T follicular helper cell (primary cell): Measurements from ENCODE around the gene CDH4.

ENCODE experiments used
- DNase-seq: peaks from one replicate; pipeline ENCODE4 v3.0.0-alpha.2; 2020; ENCODE audit warnings: low read depth

Gene CDH4

DNA sequence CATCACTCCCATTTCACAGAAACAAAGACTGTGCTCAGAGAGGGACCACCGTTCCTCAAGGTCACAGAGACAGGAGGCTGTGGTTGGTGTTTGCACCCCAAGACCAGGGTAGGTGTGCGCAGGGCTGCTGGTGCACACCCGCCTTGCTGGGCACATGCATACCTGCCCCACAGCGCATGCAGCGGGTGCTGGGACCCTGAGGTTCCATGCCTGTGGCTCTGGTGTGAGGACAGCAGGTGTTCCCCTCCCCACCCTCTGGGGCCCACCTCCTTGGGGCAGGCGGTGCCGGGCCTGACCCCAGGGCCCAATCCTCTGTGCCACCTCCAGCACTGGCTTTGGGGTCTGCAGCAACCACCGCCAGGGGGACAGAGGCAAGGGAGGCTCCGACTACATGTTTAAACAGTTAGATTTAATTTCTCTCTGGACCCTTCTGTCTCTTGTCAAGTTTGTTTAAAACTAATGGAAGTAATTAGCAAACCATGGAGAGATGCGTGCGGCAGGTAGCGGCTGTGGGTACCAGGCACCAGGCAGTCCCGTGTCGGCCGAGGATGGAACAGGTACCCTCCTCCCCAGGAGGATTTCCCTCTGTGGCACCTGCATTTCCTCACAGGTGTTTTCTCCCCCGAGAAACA is 485.9 kb downstream of the CDH4 start:
- no peak for DNase-seq

DNA sequence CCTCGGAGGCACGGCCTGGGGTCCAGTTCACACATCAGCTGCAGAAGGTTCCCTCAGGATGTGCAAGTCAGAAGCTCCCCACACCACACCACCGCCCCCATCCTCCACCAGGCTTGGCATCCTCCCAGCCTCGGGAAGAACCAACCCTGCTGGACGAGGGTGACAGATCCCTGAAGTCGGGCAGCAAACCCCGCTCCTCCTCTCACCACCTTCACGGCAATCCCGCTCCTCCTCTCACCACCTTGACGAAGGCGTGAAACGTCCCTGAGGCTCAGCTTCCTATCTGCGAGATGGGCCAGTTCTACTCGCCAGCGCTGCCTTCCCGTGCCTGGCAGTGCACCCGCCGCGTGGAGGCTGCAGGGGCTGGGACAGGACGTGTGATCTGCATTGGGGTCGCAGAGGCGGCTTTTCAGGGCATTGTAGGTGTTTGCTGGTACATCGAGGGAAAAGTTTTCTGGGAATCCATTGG is 486.6 kb downstream of the CDH4 start:
- no peak for DNase-seq

DNA sequence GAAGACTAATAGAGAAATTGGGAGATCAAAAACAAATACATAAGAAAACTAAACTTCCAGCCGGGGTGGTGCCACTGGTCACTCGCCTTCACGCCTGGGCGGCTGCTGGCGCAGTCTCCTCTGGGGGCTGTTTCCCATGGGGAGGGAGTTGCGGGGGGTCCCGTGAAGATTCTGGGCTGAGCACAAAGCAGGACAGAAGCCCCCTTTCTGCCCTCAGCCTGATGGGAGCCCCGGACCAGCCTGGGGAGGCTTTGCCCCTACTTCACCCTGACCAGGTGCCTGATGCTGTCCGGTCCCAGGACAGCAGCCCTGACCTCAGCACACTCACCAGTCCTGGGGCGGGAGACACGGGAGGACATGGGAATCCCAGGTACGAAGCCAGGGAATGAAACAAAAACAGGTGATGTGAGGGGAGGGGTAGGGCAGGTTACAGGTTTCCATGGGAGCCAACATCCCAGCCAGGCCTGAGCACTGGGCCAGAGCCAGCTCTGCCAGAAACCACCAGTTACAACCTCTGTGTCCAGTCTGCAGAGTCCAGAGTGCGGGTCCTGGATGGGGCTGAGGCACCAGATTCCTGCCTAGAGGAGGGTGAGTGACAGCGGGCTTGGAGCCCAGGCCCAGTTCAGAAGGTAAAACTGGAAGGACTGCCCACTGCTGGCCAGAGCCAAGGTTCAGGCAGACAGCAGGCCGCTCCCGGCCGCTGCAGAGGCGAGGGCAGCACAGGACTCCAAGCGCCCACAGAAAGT is 487.2 kb downstream of the CDH4 start:
- no peak for DNase-seq

DNA sequence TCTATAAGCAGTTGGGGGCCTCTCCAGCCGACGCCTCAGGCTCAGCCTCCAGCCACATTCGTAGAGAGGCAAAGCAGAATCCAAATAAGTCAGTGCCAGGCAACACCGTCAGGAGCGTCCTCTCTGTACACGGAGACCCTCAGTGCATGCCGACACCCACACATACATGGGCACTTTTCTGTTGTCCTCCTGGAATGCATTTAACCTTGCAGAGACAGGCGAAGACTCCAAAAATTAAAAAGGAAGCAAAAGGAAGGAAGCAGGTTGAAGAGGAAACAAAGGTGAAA is 487.7 kb downstream of the CDH4 start:
- DNase-seq = no peak

DNA sequence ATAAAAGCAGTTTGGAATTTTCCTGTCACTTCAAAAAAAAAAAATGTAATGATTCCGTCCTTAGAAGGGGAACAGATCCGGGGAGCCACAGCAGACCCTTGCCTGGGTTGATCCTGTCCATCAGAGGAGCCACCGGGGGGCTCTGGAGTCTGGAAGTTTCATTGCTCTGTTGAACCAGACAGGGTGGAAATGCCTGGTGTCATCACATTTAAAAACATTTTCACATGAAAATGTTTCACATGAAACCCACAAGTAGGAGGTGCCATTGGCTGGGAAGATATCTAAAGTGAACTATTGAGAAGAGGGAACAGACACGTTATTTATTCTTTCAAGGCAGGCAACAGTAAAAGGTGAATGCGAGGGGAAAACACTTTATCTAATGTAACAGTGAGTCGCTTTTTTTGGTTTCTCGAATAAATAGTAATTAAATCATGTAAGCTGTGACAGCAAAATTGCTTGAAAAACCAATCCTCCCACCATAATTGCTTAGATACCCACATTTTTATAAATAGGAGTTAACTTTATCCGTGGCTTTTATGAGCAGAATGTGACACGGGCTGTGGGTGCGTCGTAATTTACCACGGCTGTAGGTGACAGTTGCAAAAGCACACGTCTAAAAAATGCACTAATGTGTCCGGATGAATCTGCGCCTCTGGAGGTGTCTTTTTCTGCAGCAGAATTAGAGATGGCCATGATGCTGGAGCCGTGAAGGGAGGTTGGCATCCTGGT is 490.2 kb downstream of the CDH4 start:
- DNase-seq = no peak

DNA sequence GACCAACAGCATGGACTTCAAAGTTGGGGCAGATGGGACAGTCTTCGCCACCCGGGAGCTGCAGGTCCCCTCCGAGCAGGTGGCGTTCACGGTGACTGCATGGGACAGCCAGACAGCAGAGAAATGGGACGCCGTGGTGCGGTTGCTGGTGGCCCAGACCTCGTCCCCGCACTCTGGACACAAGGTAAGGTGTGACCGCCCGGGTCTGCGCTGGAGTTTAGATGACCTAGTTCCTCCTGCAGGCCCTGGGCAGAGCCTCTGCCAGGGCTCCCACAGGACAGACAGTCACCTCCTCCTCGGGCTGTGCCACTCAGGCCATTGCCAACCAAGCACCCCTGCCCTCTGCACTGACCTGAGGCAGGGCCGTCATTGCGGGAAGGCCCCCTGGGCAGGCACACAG is 491.5 kb downstream of the CDH4 start:
- no peak for DNase-seq

DNA sequence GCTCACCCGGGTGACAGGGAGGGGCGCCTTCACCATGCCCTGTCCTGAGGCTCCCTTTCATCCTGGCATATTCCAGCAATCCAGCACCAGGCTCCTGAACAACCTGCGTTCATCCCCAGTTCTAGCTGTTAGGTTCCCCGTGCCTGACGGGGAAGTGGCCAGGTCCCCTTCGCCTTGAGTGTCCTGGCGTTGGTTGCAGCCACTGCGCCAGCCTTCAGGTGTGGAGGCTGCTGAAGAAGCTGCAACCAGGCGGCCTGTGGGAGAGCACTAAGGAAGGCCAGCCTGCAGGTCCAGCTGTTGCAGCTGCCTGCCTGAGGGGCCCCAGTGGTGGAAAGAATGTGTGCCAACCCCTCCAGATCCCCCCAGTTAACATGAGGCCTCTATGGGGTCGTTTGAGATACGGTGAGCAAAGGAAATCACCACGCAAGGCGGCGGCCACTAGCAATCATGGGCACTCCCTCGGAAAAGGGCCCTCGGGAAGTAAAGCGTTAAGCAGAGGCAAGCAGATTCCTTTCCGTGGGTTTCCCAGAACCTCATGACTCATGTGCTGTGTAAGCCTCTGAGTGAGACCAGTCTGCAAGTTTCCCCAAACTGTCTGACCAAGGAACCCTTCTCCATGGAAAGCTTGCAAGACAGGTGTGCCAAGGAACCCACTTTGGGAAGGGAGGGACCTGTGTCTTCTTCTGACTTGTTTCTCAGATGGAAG is 492.8 kb downstream of the CDH4 start:
- no peak for DNase-seq

DNA sequence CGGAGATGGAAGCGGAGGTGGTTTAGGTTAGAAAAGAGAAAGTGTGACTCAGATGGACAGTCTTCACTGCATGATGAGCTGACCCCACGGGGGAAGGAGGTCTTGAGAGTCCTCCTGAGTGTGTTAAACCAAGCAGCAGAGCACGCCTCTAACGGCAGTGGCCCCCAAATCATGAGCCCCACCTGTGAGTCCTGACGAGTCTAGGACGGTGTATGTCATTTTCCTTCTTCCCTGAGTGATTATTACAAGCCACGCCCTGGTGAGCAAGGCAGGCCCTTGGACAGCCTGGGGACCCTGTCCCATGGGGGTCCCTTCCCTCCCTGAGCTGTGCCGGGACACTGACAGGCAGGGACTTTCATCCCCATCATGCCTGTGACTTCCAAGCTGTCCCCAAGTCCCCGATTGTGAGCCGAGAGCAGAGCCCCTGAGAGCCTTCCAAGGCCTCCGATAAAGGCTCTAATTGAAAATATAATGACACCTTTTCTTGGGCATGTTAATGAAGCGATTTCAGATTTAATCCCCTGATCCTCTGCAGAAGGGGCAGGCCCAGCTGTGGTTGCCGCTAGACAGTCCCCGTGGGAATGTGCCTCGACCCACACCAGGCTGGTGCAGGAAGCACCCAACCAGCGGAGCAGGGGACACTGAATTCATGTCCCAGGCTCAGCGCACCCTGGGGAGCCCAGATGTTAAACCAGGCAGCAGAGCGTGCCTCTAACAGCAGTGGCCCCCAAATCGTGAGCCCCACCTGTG is 493.5 kb downstream of the CDH4 start:
- DNase-seq = no peak

DNA sequence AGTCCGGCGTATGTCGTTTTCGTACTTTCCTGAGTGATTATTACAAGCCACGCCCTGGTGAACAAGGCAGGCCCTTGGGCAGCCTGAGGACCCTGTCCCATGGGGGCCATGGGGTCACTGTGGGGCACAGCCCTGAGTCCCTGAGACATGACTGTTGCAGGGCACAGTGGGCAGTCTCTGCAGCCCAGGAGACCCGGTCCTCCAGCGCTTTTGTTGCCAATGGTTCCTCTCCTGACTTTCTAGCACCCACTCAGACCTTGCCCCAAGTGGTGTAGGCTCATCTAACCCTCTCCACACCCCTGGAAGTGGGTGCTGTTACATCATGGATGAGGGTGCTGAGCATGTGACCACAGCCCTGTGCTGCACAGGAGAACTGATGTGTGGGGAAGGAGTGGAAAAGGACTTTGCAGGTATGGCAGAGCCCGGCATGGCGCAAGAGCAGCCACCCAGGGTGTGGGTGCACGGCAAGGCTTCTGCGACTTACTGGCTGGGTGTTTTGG is 494.1 kb downstream of the CDH4 start:
- no peak for DNase-seq

DNA sequence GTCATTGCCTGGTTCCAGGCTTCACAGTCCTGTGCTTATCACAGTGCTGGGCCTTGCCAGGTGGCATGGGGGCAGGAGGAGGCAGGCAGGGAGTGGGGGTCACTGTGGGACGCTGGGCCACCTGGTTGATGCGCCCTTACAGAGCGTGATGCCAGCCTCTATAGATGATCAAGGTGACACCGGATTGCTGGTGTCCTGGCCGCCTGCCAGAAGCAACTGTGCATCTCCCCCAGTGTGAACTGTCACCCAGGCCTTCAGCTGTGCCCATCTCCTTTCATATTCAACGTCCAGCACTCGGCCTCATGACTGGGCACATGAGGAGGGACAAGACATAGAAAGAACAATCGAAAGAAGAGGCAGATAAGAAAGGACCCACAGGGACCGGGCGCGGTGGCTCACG is 494.7 kb downstream of the CDH4 start:
- no peak for DNase-seq

DNA sequence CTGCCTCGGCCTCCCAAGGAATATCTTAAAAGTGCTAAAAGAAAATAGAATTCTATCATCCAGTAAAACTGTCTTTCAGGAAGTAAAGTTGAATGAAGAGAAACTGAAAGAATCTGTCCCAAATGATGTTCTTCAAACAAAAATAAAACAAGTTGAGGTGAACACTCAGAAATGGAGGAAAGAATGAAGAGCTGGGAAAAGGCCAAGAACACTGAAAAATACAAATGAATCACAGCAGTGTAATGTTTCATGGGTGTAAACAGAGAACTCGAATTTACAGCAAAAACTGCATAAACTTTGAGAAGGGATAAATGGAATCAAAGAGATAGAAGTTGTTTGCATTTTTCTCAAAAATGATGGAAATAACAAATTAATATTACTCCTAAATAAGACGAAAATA is 496.3 kb downstream of the CDH4 start:
- DNase-seq = no peak

DNA sequence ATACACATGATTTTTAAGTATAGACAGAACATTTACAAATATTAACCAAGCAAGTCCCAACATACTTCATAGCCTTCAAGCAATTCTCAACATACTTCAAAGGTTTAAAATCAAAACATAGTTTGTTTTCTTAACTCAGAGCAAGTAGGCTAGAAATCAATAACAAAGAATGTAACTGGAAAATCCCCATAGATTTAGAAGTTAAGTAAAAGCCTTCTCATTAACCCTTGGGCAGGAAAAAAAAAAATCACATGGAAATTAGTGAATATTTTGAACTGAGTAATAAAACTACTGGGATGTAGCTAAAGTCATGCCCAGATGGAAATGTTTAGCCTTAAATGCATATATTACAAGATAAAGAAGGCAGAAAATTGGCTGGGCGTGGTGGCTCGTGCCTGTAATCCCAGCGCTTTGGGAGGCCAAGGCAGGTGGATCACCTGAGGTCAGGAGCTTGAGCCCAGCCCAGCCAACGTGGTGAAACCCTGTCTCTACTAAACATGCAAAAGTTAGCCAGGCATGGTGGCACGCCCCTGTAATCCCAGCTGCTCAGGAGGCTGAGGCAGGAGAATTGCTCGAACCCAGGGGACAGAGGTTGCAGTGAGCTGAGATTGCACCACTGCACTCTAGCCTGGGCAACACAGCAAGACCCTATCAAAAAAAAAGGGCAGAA is 497.5 kb downstream of the CDH4 start:
- DNase-seq = no peak

DNA sequence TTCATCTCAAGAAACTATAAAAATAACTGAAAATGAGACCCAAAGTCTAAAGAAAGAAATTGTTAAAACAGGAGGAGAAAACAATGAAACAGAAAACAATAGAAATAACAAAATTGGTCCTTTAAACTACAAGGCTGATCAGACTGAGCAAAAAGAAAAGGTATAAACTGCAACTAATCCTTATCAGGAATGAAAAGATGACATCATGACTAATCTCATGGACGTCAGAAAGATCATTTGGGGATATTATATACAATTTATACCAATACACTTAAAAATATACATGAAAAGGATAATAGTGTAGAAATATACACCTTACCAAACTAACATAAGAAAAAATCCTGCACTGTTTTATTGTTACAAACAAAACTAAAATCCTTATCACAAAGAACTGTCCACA is 498.0 kb downstream of the CDH4 start:
- no peak for DNase-seq

DNA sequence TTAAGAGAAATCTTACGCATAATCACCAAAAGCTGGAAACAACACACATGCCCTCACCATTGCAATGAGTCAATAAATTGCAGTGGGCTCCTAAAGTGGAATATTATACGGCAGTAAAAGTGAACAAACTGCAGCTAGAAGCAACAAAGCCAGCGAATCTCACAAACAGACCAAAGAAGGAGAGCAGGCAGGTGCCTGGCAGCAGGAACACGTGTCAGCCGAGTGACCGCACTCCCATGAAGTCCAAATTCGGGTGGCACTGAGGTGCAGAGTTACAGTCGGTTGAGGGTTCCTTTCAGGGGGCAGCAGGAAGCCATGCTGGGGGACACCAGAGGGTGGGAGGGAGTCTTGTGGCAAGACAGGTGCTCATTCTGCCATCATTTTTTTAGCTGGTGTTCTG is 500.5 kb downstream of the CDH4 start:
- no peak for DNase-seq

DNA sequence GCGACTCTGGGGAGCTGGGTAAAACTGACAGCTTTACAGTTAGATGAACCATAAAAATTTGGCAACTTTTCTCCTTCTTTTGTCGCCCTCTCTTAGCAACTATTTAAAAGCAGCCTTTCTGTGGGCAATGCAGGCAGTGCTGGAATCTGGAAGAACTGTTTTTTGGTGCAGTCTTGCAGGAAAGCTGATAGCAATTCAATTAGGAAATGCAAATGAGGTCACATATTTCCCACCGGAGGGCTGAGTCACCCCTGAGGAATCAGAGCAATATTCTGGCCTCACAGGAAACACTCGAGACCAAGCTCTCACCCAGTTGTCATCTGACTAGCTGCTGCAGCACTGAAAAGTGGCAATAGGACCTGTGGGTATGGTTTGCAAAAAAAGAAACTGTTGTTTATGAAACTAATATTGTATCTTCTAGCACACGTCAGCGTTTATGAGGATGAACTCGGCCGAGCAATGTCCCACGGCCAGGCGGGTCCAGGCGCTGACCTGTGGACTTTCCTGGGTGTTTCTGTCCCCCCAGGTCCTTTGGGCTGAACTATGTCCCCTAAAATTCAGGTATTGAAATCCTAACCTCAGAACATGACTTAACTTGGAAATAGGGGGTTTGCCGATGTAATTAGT is 501.4 kb downstream of the CDH4 start:
- no peak for DNase-seq

DNA sequence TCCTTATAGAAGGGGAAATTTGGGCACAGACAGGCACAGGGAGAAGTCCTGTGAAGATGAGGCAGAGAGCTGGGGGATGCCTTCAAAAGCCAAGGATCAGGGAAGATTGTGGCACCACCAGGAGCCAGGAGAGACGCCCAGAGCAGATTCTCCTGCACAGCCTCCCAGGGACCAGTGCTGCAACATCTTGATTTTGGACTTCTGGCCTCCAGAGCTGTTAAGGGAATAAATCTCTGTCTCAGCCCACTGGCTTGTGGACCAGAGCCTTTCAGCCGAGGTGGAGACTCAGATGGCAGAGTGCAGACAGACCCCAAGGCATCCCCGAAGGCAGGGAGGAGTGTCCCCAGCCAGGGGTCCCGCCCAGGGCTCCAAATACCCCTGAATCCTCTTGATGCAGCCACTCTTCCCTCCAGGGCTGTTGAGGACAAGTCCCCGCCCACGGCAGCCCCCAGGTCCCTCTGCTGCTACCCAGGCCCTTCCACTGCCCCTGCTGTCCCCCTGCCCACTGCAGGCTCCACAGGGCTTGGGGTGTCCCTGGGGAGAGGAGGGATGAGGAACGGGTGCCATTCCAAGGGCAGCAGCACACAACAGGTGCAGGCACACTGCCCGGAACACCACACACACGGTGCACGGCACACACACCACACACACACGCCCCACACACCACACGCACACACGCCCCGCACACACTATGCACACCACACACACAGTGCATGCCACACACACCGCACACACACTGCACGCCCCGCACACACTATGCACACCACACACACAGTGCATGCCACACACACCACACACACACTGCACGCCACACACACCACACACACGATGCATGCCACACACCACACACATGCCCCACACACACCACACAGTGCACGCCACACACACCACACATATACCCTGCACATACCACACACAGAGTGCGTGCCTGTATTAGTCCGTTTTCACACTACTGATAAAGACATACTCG is 502.2 kb downstream of the CDH4 start:
- no peak for DNase-seq

DNA sequence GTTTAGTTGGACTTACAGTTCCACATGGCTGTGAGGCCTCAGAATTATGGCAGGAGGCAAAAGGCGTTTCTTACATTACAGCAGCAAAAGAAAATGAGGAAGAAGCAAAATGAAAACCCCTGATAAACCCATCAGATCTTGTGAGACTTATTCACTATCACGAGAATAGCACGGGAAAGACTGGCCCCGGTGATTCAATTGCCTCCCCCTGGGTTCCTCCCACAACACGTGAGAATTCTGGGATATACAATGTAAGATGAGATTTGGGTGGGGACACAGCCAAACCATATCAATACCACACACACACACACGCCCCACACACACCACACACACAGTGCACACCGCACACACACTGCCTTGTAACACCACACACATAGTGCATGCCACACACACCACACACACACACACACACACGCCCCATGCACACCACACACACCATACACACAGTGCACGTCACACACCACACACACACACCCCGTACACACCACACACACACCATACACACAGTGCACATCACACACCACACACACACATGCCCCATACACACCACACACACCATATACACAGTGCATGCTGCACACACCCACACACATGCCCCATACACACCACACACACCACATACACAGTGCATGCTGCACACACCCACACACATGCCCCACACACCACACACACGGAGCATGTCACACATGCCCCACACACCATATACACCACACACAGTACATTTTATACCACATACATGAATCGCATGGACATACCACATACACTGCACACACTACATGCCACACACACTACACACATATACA is 503.1 kb downstream of the CDH4 start:
- no peak for DNase-seq

DNA sequence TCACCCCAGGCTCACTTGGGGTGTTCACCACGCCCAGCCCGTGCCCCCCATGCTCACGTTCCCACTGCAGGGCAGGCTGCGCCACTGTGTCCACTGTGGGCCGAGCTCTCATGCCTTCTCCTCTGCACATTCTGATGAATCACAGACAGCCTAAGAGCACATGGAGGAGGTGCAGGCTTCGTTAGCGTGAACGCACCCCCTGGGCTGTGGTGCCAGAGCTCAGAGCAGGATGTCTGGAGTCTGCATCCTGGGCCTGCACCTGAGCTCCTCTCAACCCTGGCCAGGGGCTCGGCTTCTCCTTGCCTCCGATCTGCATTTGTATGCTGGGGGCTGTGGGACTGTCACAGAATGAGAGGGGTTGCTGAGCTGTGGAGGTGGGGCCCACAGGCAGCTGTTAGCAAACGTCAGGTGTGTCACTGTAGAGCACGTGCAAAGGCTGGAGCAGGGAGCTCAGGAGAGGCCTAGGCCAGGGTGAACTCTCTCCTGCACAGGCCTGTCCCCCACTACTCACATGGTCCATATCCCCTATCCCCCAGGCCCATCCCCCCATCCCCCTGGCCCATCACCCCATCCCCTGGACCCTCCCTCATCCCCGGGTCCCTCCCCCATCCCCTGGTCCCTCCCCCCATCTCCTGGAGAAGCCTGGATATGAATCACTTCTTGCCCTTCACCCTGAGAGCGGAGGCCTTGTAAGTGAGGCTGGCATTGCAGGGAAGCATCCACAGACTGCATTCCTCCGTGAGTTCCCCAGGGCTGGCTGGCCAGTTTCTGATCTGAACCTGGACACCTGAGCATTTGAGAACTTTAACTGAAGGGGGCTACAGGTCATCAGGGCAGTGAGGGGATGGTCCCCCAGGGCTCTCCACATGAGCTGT is 504.1 kb downstream of the CDH4 start:
- no peak for DNase-seq
